ENCODE data around the gene RBM44.
A peak's percentile ranks its signal among the peaks of the same experiment; 100 is the strongest.
"Not testable (repeated sequence)": the region's sequence is repeated elsewhere in the genome, so short reads cannot be mapped to it uniquely, and the experiment has no call there.

The RBM44 gene

GRCh38 chr2:237774811-237775553, 23.6 kb upstream of the RBM44 start:
- DNase-seq (ENCODE audit: low read depth), result peak; percentile 28

GRCh38 chr2:237779521-237779920, 19.1 kb upstream of the RBM44 start:
- no peak for DNase-seq (ENCODE audit: low read depth)

GRCh38 chr2:237782181-237782580, 16.4 kb upstream of the RBM44 start:
- DNase-seq (ENCODE audit: low read depth), result no peak

DNA sequence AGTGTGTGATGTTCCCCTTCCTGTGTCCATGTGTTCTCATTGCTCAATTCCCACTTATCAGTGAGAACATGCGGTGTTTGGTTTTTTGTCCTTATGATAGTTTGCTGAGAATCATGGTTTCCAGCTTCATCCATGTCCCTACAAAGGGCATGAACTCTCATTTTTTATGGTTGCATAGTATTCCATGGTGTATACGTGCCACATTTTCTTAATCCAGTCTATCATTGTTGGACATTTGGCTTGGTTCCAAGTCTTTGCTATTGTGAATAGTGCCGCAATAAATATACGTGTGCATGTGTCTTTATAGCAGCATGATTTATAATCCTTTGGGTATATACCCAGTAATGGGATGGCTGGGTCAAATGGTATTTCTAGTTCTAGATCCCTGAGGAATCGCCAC, 14.9 kb upstream of the RBM44 start:
- DNase-seq (ENCODE audit: low read depth), result not testable (repeated sequence)

- DNase-seq (ENCODE audit: low read depth), result no peak
Measured at GRCh38 chr2:237786936-237787335, 11.6 kb upstream of the RBM44 start.

GRCh38 chr2:237790353-237790752, 8.2 kb upstream of the RBM44 start:
- DNase-seq (ENCODE audit: low read depth), result no peak

GRCh38 chr2:237791977-237792727, 6.4 kb upstream of the RBM44 start:
- DNase-seq (ENCODE audit: low read depth), result no peak

- DNase-seq (ENCODE audit: low read depth), result no peak
Measured at GRCh38 chr2:237797253-237797652, 1.3 kb upstream of the RBM44 start.

DNA sequence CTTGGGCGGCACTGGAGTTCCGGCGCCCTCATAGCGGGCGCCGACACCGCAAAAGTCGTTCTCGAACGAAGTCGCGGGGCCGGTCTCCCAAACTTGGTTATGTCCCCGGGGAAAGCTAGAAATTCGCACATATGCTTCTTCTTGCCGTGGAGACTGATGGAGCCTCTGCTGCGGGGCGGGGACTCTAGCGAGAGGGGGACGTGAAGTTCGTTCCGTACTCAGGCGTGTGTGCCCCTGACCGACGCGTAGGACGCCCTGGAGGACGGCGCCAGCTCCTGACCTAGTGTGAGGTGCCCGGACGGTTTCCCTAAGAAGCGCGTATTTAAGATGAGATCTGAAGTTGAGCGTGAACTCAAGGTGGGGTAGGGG, 465 bp downstream of the RBM44 start:
- DNase-seq (ENCODE audit: low read depth), result no peak

- DNase-seq (ENCODE audit: low read depth), result no peak
Measured at GRCh38 chr2:237801466-237801865, 2.9 kb downstream of the RBM44 start.

DNA sequence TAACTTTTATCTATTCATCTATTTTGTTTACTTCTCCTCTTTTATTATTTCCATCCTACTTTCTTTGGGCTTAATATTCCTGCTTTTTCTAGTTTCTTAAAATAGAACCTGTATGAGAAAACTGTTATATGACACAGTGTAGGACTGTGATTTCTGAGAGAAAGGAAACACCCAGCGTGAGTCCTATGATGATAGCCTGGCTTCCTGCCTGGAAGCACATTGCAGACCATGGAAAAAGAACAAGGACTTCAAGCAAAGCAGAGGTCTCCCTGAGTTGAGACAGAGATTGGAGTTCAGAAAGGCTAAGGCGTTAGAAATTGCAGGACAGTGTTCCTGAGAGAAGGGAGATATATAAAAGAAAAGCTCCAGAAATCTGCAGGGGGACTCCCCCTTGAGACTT, 7.8 kb downstream of the RBM44 start:
- no peak for DNase-seq (ENCODE audit: low read depth)

DNA sequence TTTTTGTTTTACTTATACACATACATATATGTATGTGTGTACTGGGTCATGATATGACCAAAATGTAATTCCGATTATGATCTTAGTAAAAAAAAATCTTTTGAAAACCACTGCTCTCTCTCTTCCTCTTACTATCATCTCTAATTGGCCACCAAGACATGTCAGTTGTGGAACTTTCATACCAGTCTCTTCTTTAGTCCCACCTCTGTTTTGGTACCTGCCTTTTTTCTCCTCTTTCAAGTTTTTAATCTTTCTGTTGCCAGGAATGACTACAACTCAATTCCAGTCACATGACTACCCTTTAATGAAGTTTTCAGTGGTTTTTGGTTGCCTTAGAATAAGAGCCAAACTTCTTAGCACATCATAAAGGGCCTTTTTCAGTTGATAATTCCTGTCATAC, 17.1 kb downstream of the RBM44 start:
- DNase-seq (ENCODE audit: low read depth), result no peak

- no peak for DNase-seq (ENCODE audit: low read depth)
Measured at GRCh38 chr2:237816531-237816930, 18.0 kb downstream of the RBM44 start.

DNA sequence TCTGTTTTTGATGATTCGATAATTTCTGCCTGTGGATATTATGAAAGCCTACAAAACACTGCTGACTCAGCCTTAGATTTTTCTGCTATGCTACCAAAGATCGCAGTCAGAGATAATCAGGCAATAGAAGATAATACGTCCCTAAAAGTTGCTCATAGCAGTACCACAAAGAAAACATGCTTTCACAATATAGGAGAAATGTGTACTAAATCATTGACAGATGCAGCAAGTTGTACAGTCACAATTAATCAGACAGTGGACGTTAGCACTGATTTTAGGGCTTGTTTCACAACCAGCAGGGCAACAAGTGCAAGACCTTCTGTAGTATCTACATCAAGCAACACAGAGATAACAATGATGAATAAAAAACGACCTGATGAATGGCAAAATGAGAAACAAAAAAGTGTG, 19.5 kb downstream of the RBM44 start:
- DNase-seq (ENCODE audit: low read depth), result peak; percentile 58

DNA sequence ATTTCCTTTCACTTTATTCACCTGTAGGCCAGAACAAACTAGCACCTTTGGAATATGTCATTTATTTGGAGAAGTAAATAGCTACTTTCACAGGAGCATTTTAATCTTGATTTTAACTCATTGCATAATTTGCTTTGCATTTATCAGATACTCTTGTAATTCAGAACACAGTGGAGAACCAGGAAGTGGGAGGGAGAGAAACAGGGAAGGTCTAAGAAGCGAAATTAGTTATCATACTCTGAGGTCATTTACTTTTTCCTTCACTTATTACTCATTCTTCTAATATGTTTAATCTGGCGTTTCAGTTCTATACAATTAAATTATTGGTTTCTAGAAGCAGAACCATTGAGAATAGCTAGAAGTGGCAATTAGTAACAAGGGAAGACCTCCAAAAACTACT, 20.7 kb downstream of the RBM44 start:
- no peak for DNase-seq (ENCODE audit: low read depth)

- DNase-seq (ENCODE audit: low read depth), result no peak
Measured at GRCh38 chr2:237820421-237820820, 21.8 kb downstream of the RBM44 start.

GRCh38 chr2:237823544-237823943, 25.0 kb downstream of the RBM44 start:
- no peak for DNase-seq (ENCODE audit: low read depth)

GRCh38 chr2:237824085-237824484, 25.5 kb downstream of the RBM44 start:
- no peak for DNase-seq (ENCODE audit: low read depth)

- DNase-seq (ENCODE audit: low read depth), result no peak
Measured at GRCh38 chr2:237827421-237827987, 28.9 kb downstream of the RBM44 start.

GRCh38 chr2:237830522-237830921, 31.9 kb downstream of the RBM44 start:
- no peak for DNase-seq (ENCODE audit: low read depth)

- DNase-seq (ENCODE audit: low read depth), result no peak
Measured at GRCh38 chr2:237833546-237833945, 35.0 kb downstream of the RBM44 start.

GRCh38 chr2:237835372-237835771, 36.8 kb downstream of the RBM44 start:
- no peak for DNase-seq (ENCODE audit: low read depth)

DNA sequence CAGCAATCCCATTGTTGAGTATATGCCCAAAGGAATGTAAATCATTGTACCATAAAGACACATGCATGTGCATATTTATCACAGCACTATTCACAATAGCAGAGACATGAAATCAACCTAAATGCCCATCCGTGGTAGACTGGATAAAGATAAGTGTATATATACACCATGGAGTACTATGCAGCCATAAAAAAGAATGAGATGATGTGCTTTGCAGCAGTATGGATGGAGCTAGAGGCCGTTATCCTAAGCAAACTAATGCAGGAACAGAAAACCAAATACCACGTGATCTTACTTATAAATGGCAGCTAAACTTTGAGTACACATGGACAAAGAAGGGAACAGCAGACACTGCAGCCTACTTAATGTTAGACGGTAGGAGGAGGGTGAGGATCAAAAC, 42.5 kb downstream of the RBM44 start:
- DNase-seq (ENCODE audit: low read depth), result no peak
